ENCODE data around the gene TBC1D16.

TBC1D16 gene

DNA sequence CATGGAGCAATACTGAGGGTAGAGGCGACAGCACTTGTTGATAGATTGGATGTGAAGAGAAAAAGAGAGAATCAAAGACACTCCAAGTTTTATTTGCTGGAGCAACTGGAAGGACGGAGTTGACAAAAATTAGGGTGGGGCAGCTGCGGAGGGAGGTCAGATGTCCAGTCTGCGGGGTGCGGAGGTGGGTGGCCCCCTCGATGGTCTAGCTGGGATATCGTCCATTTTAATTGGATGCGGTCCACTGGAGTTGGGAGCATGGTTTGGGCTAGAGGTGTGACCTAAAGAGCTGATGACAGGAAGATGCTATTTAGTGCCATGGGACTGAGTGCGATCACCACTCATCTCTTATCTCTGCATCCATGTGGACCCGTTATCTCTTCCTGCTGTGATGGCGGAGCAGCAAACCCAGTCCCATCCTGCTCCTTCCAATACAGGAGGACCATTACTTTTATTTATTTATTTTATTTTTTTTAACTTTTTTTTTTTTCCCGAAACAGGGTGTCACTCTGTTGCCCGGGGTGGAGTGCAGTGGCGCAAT is 148.2 kb downstream of the TBC1D16 start:
- no peak overlapping the region for H3K4me3 ChIP-seq (ENCODE audit: low read depth, low read length)
- TF ChIP-seq, protein P1, sequence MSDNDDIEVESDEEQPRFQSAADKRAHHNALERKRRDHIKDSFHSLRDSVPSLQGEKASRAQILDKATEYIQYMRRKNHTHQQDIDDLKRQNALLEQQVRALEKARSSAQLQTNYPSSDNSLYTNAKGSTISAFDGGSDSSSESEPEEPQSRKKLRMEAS (IDR thresholded peaks at IDR 0.05; ENCODE audit: low read depth, low read length), result no peak
- TF ChIP-seq MYC (IDR thresholded peaks at IDR 0.05; ENCODE audit: low read depth, low read length) (no peak), CTCF (IDR thresholded peaks at IDR 0.05; ENCODE audit: low read depth, low read length) (no peak), POLR2A (IDR thresholded peaks at IDR 0.05; ENCODE audit: extremely low read depth, insufficient read length) (no peak)
- DNase-seq (ENCODE audit: low read depth), result no peak

DNA sequence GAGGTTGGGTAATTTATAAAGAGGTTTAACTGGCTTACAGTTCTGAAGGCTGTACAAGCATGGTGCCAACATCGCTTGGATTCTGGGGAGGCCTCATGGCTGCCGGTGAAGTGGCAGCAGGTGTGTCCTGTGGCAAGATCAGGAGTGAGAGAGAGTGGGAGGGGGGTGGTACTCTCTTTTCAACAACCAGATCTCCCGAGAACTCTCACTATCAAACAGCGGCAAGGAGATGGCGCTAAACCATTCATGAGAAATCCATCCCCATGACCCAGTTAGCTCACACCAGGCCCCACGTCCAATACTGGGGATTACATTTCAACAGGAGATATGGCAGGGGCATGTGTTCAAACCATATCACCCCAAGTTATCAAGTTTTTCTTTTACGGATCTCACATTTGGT is 152.5 kb downstream of the TBC1D16 start:
- no peak overlapping the region for H3K4me3 ChIP-seq (ENCODE audit: low read depth, low read length)
- no peak for TF ChIP-seq CTCF (IDR thresholded peaks at IDR 0.05; ENCODE audit: low read depth, low read length)
- TF ChIP-seq MYC (IDR thresholded peaks at IDR 0.05; ENCODE audit: low read depth, low read length), result no peak
- TF ChIP-seq, protein P1 (IDR thresholded peaks at IDR 0.05; ENCODE audit: low read depth, low read length), result no peak
- DNase-seq (ENCODE audit: low read depth), result no peak
